SHP77 treated with DMSO at 0.1 percent for 48 hours (cell line): Measurements from ENCODE around the gene PRKCQ.

Experiments used
- DNase-seq: peaks from one replicate; lab custom pipeline; 2025; lab: John Stamatoyannopoulos, UW

PRKCQ gene

GRCh38 chr10:6520138-6520537 lies 59.9 kb downstream of the PRKCQ start:
- no peak for DNase-seq

GRCh38 chr10:6518791-6519429 lies 61.2 kb downstream of the PRKCQ start:
- DNase-seq: no peak

GRCh38 chr10:6516929-6517284 lies 63.2 kb downstream of the PRKCQ start:
- DNase-seq: no peak

- DNase-seq: no peak
These were observed 63.7 kb downstream of the PRKCQ start for GRCh38 chr10:6516281-6516928.

GRCh38 chr10:6514844-6515780 lies 65.0 kb downstream of the PRKCQ start:
- DNase-seq: no peak

GRCh38 chr10:6514180-6514579 lies 65.9 kb downstream of the PRKCQ start:
- no peak for DNase-seq

GRCh38 chr10:6513476-6513875 lies 66.6 kb downstream of the PRKCQ start:
- no peak for DNase-seq

- no peak for DNase-seq
These were observed 67.9 kb downstream of the PRKCQ start for GRCh38 chr10:6512182-6512581.

- no peak for DNase-seq
These were observed 68.7 kb downstream of the PRKCQ start for GRCh38 chr10:6511347-6511746.

- no peak for DNase-seq
These were observed 72.8 kb downstream of the PRKCQ start for GRCh38 chr10:6507311-6507710.

- DNase-seq: no peak
These were observed 74.8 kb downstream of the PRKCQ start for GRCh38 chr10:6505300-6505699.

- no peak for DNase-seq
These were observed 75.8 kb downstream of the PRKCQ start for GRCh38 chr10:6504296-6504695.

GRCh38 chr10:6503171-6503570 lies 76.9 kb downstream of the PRKCQ start:
- no peak for DNase-seq

- DNase-seq: no peak
These were observed 78.1 kb downstream of the PRKCQ start for GRCh38 chr10:6501931-6502330.

GRCh38 chr10:6499974-6500373 lies 80.1 kb downstream of the PRKCQ start:
- no peak for DNase-seq

GRCh38 chr10:6498771-6499170 lies 81.3 kb downstream of the PRKCQ start:
- DNase-seq: no peak

GRCh38 chr10:6497620-6498019 lies 82.5 kb downstream of the PRKCQ start:
- DNase-seq: no peak

- no peak for DNase-seq
These were observed 85.0 kb downstream of the PRKCQ start for GRCh38 chr10:6494936-6495592.

- DNase-seq: no peak
These were observed 85.6 kb downstream of the PRKCQ start for GRCh38 chr10:6494442-6494819.

- no peak for DNase-seq
These were observed 86.3 kb downstream of the PRKCQ start for GRCh38 chr10:6493521-6494441.

GRCh38 chr10:6492896-6493295 lies 87.2 kb downstream of the PRKCQ start:
- DNase-seq: no peak
